ENCODE data around the gene TRMO.

- TF ChIP-seq CTCF (IDR thresholded peaks at IDR 0.05), result no peak
- TF ChIP-seq SIN3A (IDR thresholded peaks at IDR 0.05; ENCODE audit: borderline replicate concordance, insufficient read depth, low read depth, low read length), result no peak
- TF ChIP-seq TCF7L2 (IDR thresholded peaks at IDR 0.05; ENCODE audit: low read depth, low read length), result no peak
- TF ChIP-seq REST (IDR thresholded peaks at IDR 0.05; ENCODE audit: insufficient read depth in 1 of 2, low read depth in 2 of 2, low read length in 1 of 2), result no peak
- TF ChIP-seq POLR2AphosphoS5 (IDR thresholded peaks at IDR 0.05; ENCODE audit: low read depth, low read length), result no peak
These were observed 3.0 kb downstream of the TRMO start for GRCh38 chr9:97919217-97919813.

Measured in Panc1 (cell line).